ENCODE results near the gene THOC3. TPM values are rescaled to one million over a fixed set of nuclear protein-coding genes. Genes with fewer than 3 reads are reported as not detected.

THOC3 gene
- total RNA-seq, 1 experiment from 2014 or later = 124 TPM

- ChIA-PET POLR2A (no interaction called here), CTCF (interaction anchor here (1.3 to 2.3 kb wide), 2 partner anchors 49 to 192 kb away, joined by 4 to 14 read pairs; no protein-coding TSS in a partner anchor)
- ATAC-seq (no peak), DNase-seq (ENCODE audit: low spot score) (no peak)
- TF ChIP-seq NFATC4 (CRISPR knock-in tag; IDR thresholded peaks at IDR 0.05) (no peak), TP53 (CRISPR knock-in tag; IDR thresholded peaks at IDR 0.05) (no peak), EMX1 (CRISPR knock-in tag; IDR thresholded peaks at IDR 0.05) (no peak), OVOL2 (CRISPR knock-in tag; IDR thresholded peaks at IDR 0.05; ENCODE audit: borderline replicate concordance) (no peak), FOXP4 (CRISPR knock-in tag; IDR thresholded peaks at IDR 0.05) (no peak), NFE2L1 (CRISPR knock-in tag; IDR thresholded peaks at IDR 0.05) (no peak), GRHL2 (CRISPR knock-in tag; IDR thresholded peaks at IDR 0.05; ENCODE audit: insufficient replicate concordance, severe bottlenecking) (no peak), CBFB (CRISPR knock-in tag; IDR thresholded peaks at IDR 0.05; ENCODE audit: low read depth) (no peak), ZNF532 (CRISPR knock-in tag; IDR thresholded peaks at IDR 0.05; ENCODE audit: borderline replicate concordance) (no peak), IRF2 (CRISPR knock-in tag; IDR thresholded peaks at IDR 0.05; ENCODE audit: borderline replicate concordance, low read depth) (no peak), ZNF121 (CRISPR knock-in tag; IDR thresholded peaks at IDR 0.05) (no peak), GABPB1 (CRISPR knock-in tag; IDR thresholded peaks at IDR 0.05) (no peak), ZNF219 (CRISPR knock-in tag; IDR thresholded peaks at IDR 0.05; ENCODE audit: borderline replicate concordance) (no peak)
- Mint-ChIP-seq H3K4me1 (no peaks in the 10 kb centered on the region), H3K9me3 (no peaks in the 10 kb centered on the region), H3K4me3 (no peak overlapping the region), H3K27ac (no peak overlapping the region), H3K27me3 (ENCODE audit: low read depth) (no peaks in the 10 kb centered on the region), H3K36me3 (peaks cover 1% of the 10 kb centered on the region; the same call in 1 of the 2 replicates)
Observed at GRCh38 chr5:175922192-175922885, 45.8 kb downstream of the THOC3 start.

DNA sequence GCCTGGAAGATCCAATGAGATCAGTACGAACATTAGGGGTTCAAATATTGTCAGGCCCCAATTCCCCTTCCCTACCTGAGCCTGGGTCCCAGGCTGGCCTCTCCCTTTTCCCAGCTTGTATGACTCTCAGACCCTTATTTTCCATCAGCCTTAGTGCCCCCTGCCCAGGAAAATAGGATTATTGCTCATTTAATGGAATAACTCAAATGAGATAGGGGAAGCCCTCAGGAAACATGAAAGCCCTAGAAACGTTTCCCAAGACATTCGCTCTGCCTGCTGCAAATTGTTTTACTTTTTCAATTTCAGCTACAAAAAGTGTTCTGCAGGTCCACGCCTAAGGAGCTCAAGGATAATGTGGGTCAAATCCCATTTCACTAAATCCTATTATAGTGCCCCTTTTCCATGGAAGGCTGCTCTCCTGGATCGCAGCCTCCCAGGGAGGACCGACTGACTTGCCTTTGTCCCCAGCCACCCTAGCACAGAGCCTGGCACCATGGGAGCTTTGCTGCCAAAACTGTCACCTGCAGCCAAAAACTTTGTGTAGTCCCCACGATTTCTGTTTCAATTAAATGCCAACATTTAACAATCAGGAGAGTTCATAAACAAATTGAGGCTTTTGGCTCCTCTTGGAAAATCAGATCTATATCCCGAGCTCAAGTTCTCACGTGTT lies 46.9 kb downstream of the THOC3 start:
- H3K27ac Mint-ChIP-seq = 0 out of 2 replicates have a peak overlapping the region, but pooled peaks have one; percentile 25
- H3K4me3 Mint-ChIP-seq = no peak overlapping the region
- no peaks in the 10 kb centered on the region for H3K4me1 Mint-ChIP-seq
- no peak for ATAC-seq
- POLR2A ChIA-PET = no interaction called here
- no peak for DNase-seq (ENCODE audit: low spot score)
- no peaks in the 10 kb centered on the region for H3K27me3 Mint-ChIP-seq (ENCODE audit: low read depth)
- CTCF ChIA-PET = interaction anchor here (0.6 to 2.3 kb wide), 4 partner anchors 48 to 388 kb away, joined by 3 to 14 read pairs (median 4); no protein-coding TSS in a partner anchor
- TF ChIP-seq PRRX2 (CRISPR knock-in tag; IDR thresholded peaks at IDR 0.05) (no peak), ATF3 (CRISPR knock-in tag; conservative IDR thresholded peaks at IDR 0.05) (no peak)
- TF ChIP-seq, protein P1, sequence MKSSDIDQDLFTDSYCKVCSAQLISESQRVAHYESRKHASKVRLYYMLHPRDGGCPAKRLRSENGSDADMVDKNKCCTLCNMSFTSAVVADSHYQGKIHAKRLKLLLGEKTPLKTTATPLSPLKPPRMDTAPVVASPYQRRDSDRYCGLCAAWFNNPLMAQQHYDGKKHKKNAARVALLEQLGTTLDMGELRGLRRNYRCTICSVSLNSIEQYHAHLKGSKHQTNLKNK (CRISPR knock-in tag; IDR thresholded peaks at IDR 0.05) = no peak
- H3K36me3 Mint-ChIP-seq = peaks cover 10% of the 10 kb centered on the region
- no peaks in the 10 kb centered on the region for H3K9me3 Mint-ChIP-seq

All from WTC11 (cell line).